K562 (cell line): ENCODE data around the gene FAM120B. TPM values are rescaled to one million over a fixed set of nuclear protein-coding genes. Genes with fewer than 3 reads are reported as not detected.

Source experiments
- FOS ChIP-seq: IDR thresholded peaks from 3 replicates; pipeline ENCODE4 v1.6.1; 2011; ENCODE audit not compliant: insufficient read length; ENCODE audit errors: extremely low read depth
- ID3 ChIP-seq, 2 experiments: fragments of 250-450 bp in 1 of 2; fragments of 450-650 bp in 1 of 2; sonication (Bioruptor Pico) in 1 of 2; IDR thresholded peaks; 2 replicates each; pipeline versions ENCODE4 v1.6.1 to v1.8.0; 2016 to 2021; ENCODE audit warnings: mild to moderate bottlenecking in 2 of 2, moderate library complexity in 2 of 2, missing compliant biosample characterization in 1 of 2, missing genetic modification characterization in 1 of 2
- NCOA1 ChIP-seq: fragments of 450-650 bp; IDR thresholded peaks from 2 replicates; pipeline ENCODE4 v1.6.1; 2016; ENCODE audit warnings: low read depth
- NCOA4 ChIP-seq: fragments of 450-650 bp; IDR thresholded peaks from 2 replicates; pipeline ENCODE4 v1.6.1; 2018; ENCODE audit warnings: mild to moderate bottlenecking; ENCODE audit not compliant: partially characterized antibody
- NR2C2 ChIP-seq, 2 experiments: fragments of 200-800 bp in 1 of 2; sonication (Bioruptor generic) in 1 of 2; sonication (generic) in 1 of 2; formaldehyde crosslinking in 1 of 2; IDR thresholded peaks; 2 replicates each; pipeline versions ENCODE4 v1.6.1 to v1.8.0; 2016 to 2022; ENCODE audit warnings: mild to moderate bottlenecking in 1 of 2, missing compliant biosample characterization in 1 of 2, missing genetic modification characterization in 1 of 2, missing genetic modification reagents in 1 of 2
- PPARD ChIP-seq: fragments of 250-450 bp; sonication (Bioruptor Pico); IDR thresholded peaks from 2 replicates; pipeline ENCODE4 v1.8.0; 2022; ENCODE audit warnings: inconsistent platforms, mild to moderate bottlenecking, moderate library complexity
- PTTG1 ChIP-seq: fragments of 450-650 bp; IDR thresholded peaks from 2 replicates; pipeline ENCODE4 v1.6.1; 2016; ENCODE audit warnings: low read depth, mild to moderate bottlenecking, missing genetic modification characterization, missing compliant biosample characterization
- REST ChIP-seq, 2 experiments: fragments of 450-650 bp; formaldehyde crosslinking in 1 of 2; IDR thresholded peaks; 2 replicates each; pipeline versions ENCODE4 v1.4.0 to v1.6.1; 2014 to 2020; ENCODE audit warnings: mild to moderate bottlenecking in 2 of 2, borderline replicate concordance in 1 of 2, low read depth in 1 of 2
- ZFP91 ChIP-seq: sonication (generic); formaldehyde crosslinking; IDR thresholded peaks from 2 replicates; pipeline ENCODE4 v1.8.0; 2022; ENCODE audit warnings: mild to moderate bottlenecking, missing genetic modification reagents
- polyA plus RNA-seq, 8 experiments: library from polyadenylated mRNA; depleted of rRNA in 4 of 8; stranded (reverse) in 5 of 8; unstranded in 3 of 8; fragments of >200 nt; fragmentation: Nextera tagmentation in 2 of 8; fragmentation: Illumina TruSeq in 1 of 8; extraction: Ambion mirVana in 2 of 8; extraction: Trizol in 1 of 8; gene quantifications; 2 replicates each; pipeline versions ENCODE4 v1.2.1 to v1.2.3, GENCODE V29; 2011 to 2014; ENCODE audit warnings: inconsistent platforms in 1 of 8, missing spikeins in 1 of 8
- total RNA-seq, 7 experiments: library from RNA; depleted of rRNA in 6 of 7; stranded (reverse); fragments of >200 nt in 6 of 7; fragmentation: Illumina TruSeq in 2 of 7; extraction: Trizol in 2 of 7; gene quantifications; 2 replicates each; pipeline versions ENCODE4 v1.2.1 to v1.2.3, GENCODE V29; 2011 to 2021; ENCODE audit warnings: low replicate concordance in 1 of 7
- TF ChIP-seq, protein P1 (sequence below): fragments of 250-450 bp; sonication (Bioruptor Pico); IDR thresholded peaks from 2 replicates; pipeline ENCODE4 v1.4.0; 2020; ENCODE audit warnings: borderline replicate concordance
- TF ChIP-seq, protein P2 (sequence below): fragments of 450-650 bp; formaldehyde crosslinking; IDR thresholded peaks from 2 replicates; pipeline ENCODE4 v1.4.0; 2020; ENCODE audit warnings: mild to moderate bottlenecking, moderate library complexity

FAM120B gene
- total and polyA plus RNA-seq, 9 of the 15 experiments (the other 6 are each of a cell fraction or from before 2014, with no cell fraction given), result 3.5 to 22.6 (median 14.7) TPM

- TF ChIP-seq REST (IDR thresholded peaks at IDR 0.05; ENCODE audit: borderline replicate concordance) (no peak), REST (CRISPR knock-in tag; IDR thresholded peaks at IDR 0.05; ENCODE audit: low read depth) (peak; percentile 72), NCOA4 (no peak), ID3 (CRISPR knock-in tag; IDR thresholded peaks at IDR 0.05) (no peak), ID3 (tag; IDR thresholded peaks at IDR 0.05) (peak; percentile 49; the same call in 1 of the 2 replicates), PPARD (CRISPR knock-in tag) (no peak), PTTG1 (tag) (no peak), ZFP91 (CRISPR knock-in tag) (no peak), FOS (no peak), NR2C2 (CRISPR knock-in tag; IDR thresholded peaks at IDR 0.05) (peak; percentile 92), NR2C2 (tag; IDR thresholded peaks at IDR 0.05) (peak; percentile 97), NCOA1 (no peak)
- TF ChIP-seq, protein P1, sequence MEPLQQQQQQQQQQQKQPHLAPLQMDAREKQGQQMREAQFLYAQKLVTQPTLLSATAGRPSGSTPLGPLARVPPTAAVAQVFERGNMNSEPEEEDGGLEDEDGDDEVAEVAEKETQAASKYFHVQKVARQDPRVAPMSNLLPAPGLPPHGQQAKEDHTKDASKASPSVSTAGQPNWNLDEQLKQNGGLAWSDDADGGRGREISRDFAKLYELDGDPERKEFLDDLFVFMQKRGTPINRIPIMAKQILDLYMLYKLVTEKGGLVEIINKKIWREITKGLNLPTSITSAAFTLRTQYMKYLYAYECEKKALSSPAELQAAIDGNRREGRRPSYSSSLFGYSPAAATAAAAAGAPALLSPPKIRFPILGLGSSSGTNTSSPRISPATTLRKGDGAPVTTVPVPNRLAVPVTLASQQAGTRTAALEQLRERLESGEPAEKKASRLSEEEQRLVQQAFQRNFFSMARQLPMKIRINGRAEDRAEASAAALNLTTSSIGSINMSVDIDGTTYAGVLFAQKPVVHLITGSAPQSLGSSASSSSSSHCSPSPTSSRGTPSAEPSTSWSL, result 0 out of 2 replicates have a peak, but pooled peaks have one; percentile 54
- TF ChIP-seq, protein P2, sequence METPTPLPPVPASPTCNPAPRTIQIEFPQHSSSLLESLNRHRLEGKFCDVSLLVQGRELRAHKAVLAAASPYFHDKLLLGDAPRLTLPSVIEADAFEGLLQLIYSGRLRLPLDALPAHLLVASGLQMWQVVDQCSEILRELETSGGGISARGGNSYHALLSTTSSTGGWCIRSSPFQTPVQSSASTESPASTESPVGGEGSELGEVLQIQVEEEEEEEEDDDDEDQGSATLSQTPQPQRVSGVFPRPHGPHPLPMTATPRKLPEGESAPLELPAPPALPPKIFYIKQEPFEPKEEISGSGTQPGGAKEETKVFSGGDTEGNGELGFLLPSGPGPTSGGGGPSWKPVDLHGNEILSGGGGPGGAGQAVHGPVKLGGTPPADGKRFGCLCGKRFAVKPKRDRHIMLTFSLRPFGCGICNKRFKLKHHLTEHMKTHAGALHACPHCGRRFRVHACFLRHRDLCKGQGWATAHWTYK, result no peak; the same call in 1 of the 2 replicates
Measured at GRCh38 chr6:170306324-170307079, at the start of gene FAM120B (continued).
